HG03039 (cell line): ENCODE results near the gene ZSWIM8.
"Not testable (repeated sequence)": the region's sequence is repeated elsewhere in the genome, so short reads cannot be mapped to it uniquely, and the experiment has no call there.

ENCODE experiments used
- ATAC-seq: cut with Tn5 transposase; IDR thresholded peaks from one replicate; pipeline ENCODE4 v1.9.1; 2021; ENCODE audit warnings: mild to moderate bottlenecking, moderate library complexity; ENCODE audit not compliant: unreplicated experiment

ZSWIM8 gene

DNA sequence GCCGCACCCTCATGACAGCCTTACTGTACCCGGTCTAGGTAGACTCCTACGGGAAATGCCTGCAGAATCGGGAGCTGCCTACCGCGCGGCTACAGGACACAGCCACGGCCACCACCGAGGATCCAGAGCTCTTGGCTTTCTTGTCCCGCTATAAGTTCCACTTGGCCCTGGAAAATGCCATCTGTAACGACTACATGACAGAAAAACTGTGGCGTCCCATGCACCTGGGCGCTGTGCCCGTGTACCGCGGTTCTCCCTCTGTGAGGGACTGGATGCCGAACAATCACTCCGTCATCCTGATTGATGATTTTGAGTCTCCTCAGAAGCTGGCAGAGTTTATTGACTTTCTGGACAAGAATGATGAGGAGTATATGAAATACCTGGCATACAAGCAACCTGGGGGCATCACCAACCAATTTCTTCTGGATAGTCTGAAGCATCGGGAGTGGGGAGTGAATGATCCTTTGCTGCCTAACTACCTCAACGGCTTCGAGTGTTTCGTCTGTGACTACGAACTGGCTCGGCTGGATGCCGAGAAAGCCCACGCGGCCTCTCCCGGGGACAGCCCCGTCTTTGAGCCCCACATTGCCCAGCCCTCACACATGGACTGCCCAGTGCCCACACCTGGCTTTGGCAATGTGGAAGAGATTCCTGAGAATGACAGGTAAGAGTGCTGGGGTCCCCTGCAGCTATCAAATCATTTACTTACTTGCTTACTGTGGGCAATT is 12.1 kb upstream of the ZSWIM8 start:
- ATAC-seq, result no peak

GRCh38 chr10:73774637-73775036 is 10.8 kb upstream of the ZSWIM8 start:
- ATAC-seq, result no peak

- no peak for ATAC-seq
Measured at GRCh38 chr10:73779018-73779417, 6.4 kb upstream of the ZSWIM8 start.

GRCh38 chr10:73779539-73780197 is 5.7 kb upstream of the ZSWIM8 start:
- no peak for ATAC-seq

GRCh38 chr10:73780301-73780700 is 5.1 kb upstream of the ZSWIM8 start:
- no peak for ATAC-seq

DNA sequence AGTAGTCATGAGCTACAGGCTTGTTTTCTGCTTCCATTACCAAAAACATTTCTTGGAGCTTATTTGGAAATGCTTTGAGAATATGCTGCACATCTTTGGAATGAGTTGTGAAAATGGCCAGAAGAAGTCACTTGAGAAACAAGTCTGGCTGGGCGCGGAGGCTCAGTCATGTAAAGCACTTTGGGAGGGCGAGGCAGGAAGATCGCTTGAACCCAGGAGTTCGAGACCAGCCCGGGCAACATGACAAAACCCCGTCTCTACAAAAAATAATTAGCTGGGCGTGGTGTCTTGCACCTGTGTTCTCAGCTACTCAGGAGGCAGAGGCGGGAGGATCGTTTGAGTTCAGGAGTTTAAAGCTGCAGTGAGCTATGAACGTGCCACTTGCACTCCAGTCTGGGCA is 4.4 kb upstream of the ZSWIM8 start:
- ATAC-seq, result no peak

- no peak for ATAC-seq
Measured at GRCh38 chr10:73781548-73781878, 3.9 kb upstream of the ZSWIM8 start.

- ATAC-seq, result peak; percentile 37
Measured at GRCh38 chr10:73781879-73782748, 3.3 kb upstream of the ZSWIM8 start, which contains the start of gene CHCHD1. Gene CHCHD1 (plus strand): TSS chr10:73782048. CDS start chr10:73782076, 28 bp downstream.

- ATAC-seq, result no peak
Measured at GRCh38 chr10:73782749-73783085, 2.7 kb upstream of the ZSWIM8 start.

DNA sequence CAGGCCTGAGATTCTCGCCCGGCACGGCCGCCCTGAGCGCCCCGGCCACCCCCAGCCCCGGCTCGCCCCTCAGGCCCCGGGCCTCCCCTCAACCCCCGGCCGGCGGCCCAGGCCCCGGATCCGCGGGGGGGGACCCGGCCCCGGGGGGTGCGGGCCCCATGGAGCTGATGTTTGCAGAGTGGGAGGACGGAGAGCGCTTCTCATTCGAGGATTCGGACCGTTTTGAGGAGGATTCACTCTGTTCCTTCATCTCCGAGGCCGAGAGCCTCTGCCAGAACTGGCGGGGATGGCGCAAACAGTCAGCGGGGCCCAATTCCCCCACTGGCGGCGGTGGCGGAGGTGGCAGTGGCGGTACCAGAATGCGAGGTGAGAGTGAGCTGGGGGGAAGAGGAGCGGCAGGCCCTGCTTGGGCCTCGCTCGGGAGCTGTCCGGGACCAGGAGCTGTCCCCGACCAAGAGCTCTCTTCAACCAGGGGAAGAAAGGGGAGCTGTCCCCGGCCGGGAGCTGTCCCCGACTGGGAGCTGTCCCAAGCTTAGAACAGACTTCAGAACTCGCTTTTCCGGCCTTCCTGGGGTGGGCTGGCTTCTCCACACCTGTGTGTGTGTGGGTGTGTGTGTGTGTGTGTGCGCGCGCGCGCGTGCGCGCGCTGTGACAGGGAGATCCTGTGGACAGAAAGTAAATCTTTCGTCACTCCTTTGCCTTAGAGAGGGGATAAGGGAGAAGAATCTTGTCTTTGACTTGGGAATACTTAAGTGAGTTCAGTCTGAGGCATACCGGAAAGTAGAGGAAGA is 510 bp downstream of the ZSWIM8 start:
- ATAC-seq, result peak; percentile 22

- ATAC-seq, result no peak
Measured at GRCh38 chr10:73786512-73786885, 1.1 kb downstream of the ZSWIM8 start.

- ATAC-seq, result not testable (repeated sequence)
Measured at GRCh38 chr10:73787031-73787800, 1.8 kb downstream of the ZSWIM8 start.

- ATAC-seq, result no peak
Measured at GRCh38 chr10:73788864-73789658, 3.7 kb downstream of the ZSWIM8 start.

GRCh38 chr10:73789659-73790055 is 4.3 kb downstream of the ZSWIM8 start:
- ATAC-seq, result no peak

GRCh38 chr10:73790886-73791625 is 5.7 kb downstream of the ZSWIM8 start:
- no peak for ATAC-seq

DNA sequence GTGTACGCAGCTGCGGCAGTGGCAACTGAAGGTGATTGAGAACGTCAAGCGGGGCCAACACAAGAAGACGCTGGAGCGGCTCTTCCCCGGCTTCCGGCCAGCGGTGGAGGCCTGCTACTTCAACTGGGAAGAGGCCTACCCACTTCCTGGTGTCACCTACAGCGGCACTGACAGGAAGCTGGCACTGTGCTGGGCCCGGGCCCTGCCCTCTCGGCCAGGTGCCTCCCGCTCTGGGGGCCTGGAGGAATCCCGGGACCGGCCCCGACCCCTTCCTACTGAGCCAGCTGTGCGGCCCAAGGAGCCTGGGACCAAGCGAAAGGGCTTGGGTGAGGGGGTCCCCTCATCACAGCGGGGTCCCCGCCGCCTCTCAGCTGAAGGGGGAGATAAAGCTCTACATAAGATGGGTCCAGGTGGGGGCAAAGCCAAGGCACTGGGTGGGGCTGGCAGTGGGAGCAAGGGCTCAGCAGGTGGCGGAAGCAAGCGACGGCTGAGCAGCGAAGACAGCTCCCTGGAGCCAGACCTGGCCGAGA is 6.5 kb downstream of the ZSWIM8 start:
- no peak for ATAC-seq

- no peak for ATAC-seq
Measured at GRCh38 chr10:73793456-73793855, 8.1 kb downstream of the ZSWIM8 start.

GRCh38 chr10:73795491-73795890 is 10.1 kb downstream of the ZSWIM8 start:
- ATAC-seq, result not testable (repeated sequence)
